GM18526 (cell line): Measurements from ENCODE around the gene OR52E8.

Experiments used
- POLR2A ChIP-seq: IDR thresholded peaks from 3 replicates; pipeline ENCODE4 v1.6.1; 2011; ENCODE audit not compliant: insufficient read length; ENCODE audit errors: extremely low read depth

OR52E8 gene

GRCh38 chr11:5818245-5818886 is 39.1 kb downstream of the OR52E8 start:
- TF ChIP-seq POLR2A: no peak

- no peak for TF ChIP-seq POLR2A
These were observed 42.0 kb downstream of the OR52E8 start for GRCh38 chr11:5815534-5815933.

GRCh38 chr11:5809905-5810795 is 47.3 kb downstream of the OR52E8 start:
- no peak for TF ChIP-seq POLR2A

GRCh38 chr11:5809122-5809519 is 48.4 kb downstream of the OR52E8 start:
- TF ChIP-seq POLR2A: no peak

- TF ChIP-seq POLR2A: no peak
These were observed 48.9 kb downstream of the OR52E8 start, which contains the start of gene OR52N2 for GRCh38 chr11:5808500-5809121. TSS of gene OR52N2 (plus strand) at chr11:5808924. CDS start at chr11:5820336, 11,412 bp downstream.

DNA sequence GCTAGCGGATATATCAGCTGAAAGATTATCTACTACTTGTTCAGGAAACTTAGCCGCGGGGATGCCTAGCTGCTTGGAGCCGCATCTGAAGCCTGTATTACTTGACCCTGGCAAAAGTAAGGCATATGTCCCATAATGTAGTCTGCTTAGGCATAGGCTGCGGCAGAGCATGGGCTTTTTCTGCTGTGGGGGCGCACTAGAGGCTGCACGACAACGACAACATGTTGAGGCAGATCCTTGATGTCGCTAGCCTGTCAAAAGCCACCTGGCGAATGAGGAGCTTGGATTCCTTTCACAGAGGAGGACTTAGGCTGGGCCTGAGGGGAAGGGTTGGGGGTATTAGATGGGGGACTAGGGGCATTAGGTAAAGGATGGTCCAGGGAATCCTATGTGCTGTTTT is 49.9 kb downstream of the OR52E8 start:
- TF ChIP-seq POLR2A: no peak
